Breast epithelium (tissue), 3 donors: ENCODE data around the gene NCOA5.

ENCODE experiments used
- CTCF ChIP-seq, 3 donors: fragments of 450-650 bp; IDR thresholded peaks; one replicate each; pipeline ENCODE4 v1.5.1; 2016 to 2017; ENCODE audit warnings: antibody characterized with exemption in 3 of 3, mild to moderate bottlenecking in 3 of 3, moderate library complexity in 3 of 3
- POLR2A ChIP-seq: fragments of 450-650 bp; IDR thresholded peaks from one replicate; pipeline ENCODE4 v1.6.1; 2016; ENCODE audit warnings: antibody characterized with exemption, mild to moderate bottlenecking, moderate library complexity

GRCh38 chr20:46014517-46015396 lies 75.0 kb downstream of the NCOA5 start:
- TF ChIP-seq CTCF (IDR thresholded peaks at IDR 0.05) (no peak), POLR2A (no peak)
